ENCODE data around the gene NDUFB7. TPM values are rescaled to one million over a fixed set of nuclear protein-coding genes. Genes with fewer than 3 reads are reported as not detected.
"Not testable (repeated sequence)": the region's sequence is repeated elsewhere in the genome, so short reads cannot be mapped to it uniquely, and the experiment has no call there.

Gene NDUFB7
- total and polyA plus RNA-seq, 12 donors, result 347 to 1,673 (median 476) TPM

GRCh38 chr19:14606627-14607026, 34.8 kb upstream of the NDUFB7 start:
- Histone ChIP-seq H3K27me3 (peaks cover 0 to 5% (median 0%) of the 10 kb centered on the region in 7 donors), H3K27ac (no peak overlapping the region), H3K36me3 (no peaks in the 10 kb centered on the region), H3K4me3 (no peak overlapping the region), H3K9me3 (peaks cover 0 to 14% (median 0%) of the 10 kb centered on the region in 11 donors), H3K4me1 (no peaks in the 10 kb centered on the region)
- ATAC-seq (no peak), DNase-seq (no peak)
- no peak for TF ChIP-seq CTCF (IDR thresholded peaks at IDR 0.05)
- WGBS, 2 donors, result 67 to 68% methylated on average over 9 of the region's 9 CpGs
- intact Hi-C loops (cut with DNase I), result no loop called here

GRCh38 chr19:14603990-14604387, 32.1 kb upstream of the NDUFB7 start:
- Histone ChIP-seq H3K27me3 (peaks cover 0 to 8% (median 0%) of the 10 kb centered on the region in 7 donors), H3K4me3 (no peak overlapping the region), H3K36me3 (no peaks in the 10 kb centered on the region), H3K9me3 (peaks cover 0 to 16% (median 0%) of the 10 kb centered on the region in 11 donors), H3K27ac (no peak overlapping the region), H3K4me1 (no peaks in the 10 kb centered on the region)
- intact Hi-C loops (cut with DNase I), result no loop called here
- DNase-seq (no peak), ATAC-seq (no peak)
- TF ChIP-seq CTCF (IDR thresholded peaks at IDR 0.05), result no peak
- 85 to 88% methylated on average over 2 of the region's 2 CpGs for WGBS, 2 donors

- H3K4me3 ChIP-seq, result no peak overlapping the region
- no peaks in the 10 kb centered on the region for H3K4me1 ChIP-seq
- intact Hi-C loops (cut with DNase I), result no loop called here
- WGBS, 2 donors, result 88 to 89% methylated on average over 8 of the region's 8 CpGs
- no peak for ATAC-seq
- H3K27ac ChIP-seq, result no peak overlapping the region
- TF ChIP-seq CTCF (IDR thresholded peaks at IDR 0.05), result no peak
- peaks cover 0 to 6% (median 0%) of the 10 kb centered on the region in 7 donors for H3K27me3 ChIP-seq
- H3K9me3 ChIP-seq, result peaks cover 0 to 16% (median 0%) of the 10 kb centered on the region in 11 donors
- DNase-seq, result no peak
- H3K36me3 ChIP-seq, result no peaks in the 10 kb centered on the region
Observed at GRCh38 chr19:14599548-14600147, 27.8 kb upstream of the NDUFB7 start.

GRCh38 chr19:14595558-14595957, 23.7 kb upstream of the NDUFB7 start:
- no peak for TF ChIP-seq CTCF (IDR thresholded peaks at IDR 0.05)
- 86 to 93% methylated on average over 3 of the region's 3 CpGs for WGBS, 2 donors
- peaks cover 0 to 11% (median 0%) of the 10 kb centered on the region in 7 donors for H3K27me3 ChIP-seq
- no peak overlapping the region for H3K4me3 ChIP-seq
- no peaks in the 10 kb centered on the region for H3K4me1 ChIP-seq
- H3K27ac ChIP-seq, result no peak overlapping the region
- no peak for DNase-seq
- intact Hi-C loops (cut with DNase I), result no loop called here
- H3K9me3 ChIP-seq, result no peaks in the 10 kb centered on the region
- ATAC-seq, result no peak
- H3K36me3 ChIP-seq, result no peaks in the 10 kb centered on the region

- intact Hi-C loops (cut with DNase I); H3K27ac ChIP-seq; ATAC-seq; H3K9me3 ChIP-seq; H3K36me3 ChIP-seq; DNase-seq; H3K4me1 ChIP-seq; H3K4me3 ChIP-seq; H3K27me3 ChIP-seq: not testable (repeated sequence)
- WGBS, 2 donors, result 72 to 74% methylated on average over 4 of the region's 4 CpGs
Observed at GRCh38 chr19:14589433-14589832, 17.6 kb upstream of the NDUFB7 start.

GRCh38 chr19:14585187-14585586, 13.3 kb upstream of the NDUFB7 start:
- DNase-seq; H3K9me3 ChIP-seq; H3K4me3 ChIP-seq; H3K27ac ChIP-seq; H3K27me3 ChIP-seq; intact Hi-C loops (cut with DNase I); H3K4me1 ChIP-seq; ATAC-seq; H3K36me3 ChIP-seq: not testable (repeated sequence)
- 61 to 84% methylated on average over 3 of the region's 3 CpGs for WGBS, 2 donors

GRCh38 chr19:14584372-14584771, 12.5 kb upstream of the NDUFB7 start:
- DNase-seq; ATAC-seq; intact Hi-C loops (cut with DNase I); H3K9me3 ChIP-seq; H3K4me1 ChIP-seq; H3K36me3 ChIP-seq; H3K27ac ChIP-seq; H3K27me3 ChIP-seq; H3K4me3 ChIP-seq: not testable (repeated sequence)
- 84 to 90% methylated on average over 4 of the region's 5 CpGs for WGBS, 2 donors
